Common myeloid progenitor, CD34-positive (primary cell): ENCODE results near the gene CDCA7L.
A peak's percentile ranks its signal among the peaks of the same experiment; 100 is the strongest.

ENCODE experiments used
- CTCF ChIA-PET: fragments of 350-600 bp; sonication (Branson Sonifier 250); formaldehyde crosslinking; loops from one replicate; lab custom pipeline; 2021; ENCODE audit warnings: antibody characterized with exemption; lab: Charles Lee
- POLR2A ChIA-PET: fragments of 350-600 bp; sonication (Branson Sonifier 250); formaldehyde crosslinking; loops from one replicate; lab custom pipeline; 2021; ENCODE audit warnings: antibody characterized with exemption; lab: Charles Lee
- DNase-seq, 3 donors: peaks; one replicate each; pipeline versions ENCODE4 v3.0.0 to v3.0.0-alpha.2; 2013
- H3K27ac ChIP-seq, 2 experiments: 1 replicate in 1 of 2; 2 replicates in 1 of 2; pipeline ENCODE4 v1.7.0; 2013; ENCODE audit warnings: inconsistent platforms in 2 of 2, low read length in 2 of 2, mild to moderate bottlenecking in 2 of 2, low read depth in 1 of 2, moderate library complexity in 1 of 2; ENCODE audit not compliant: severe bottlenecking in 2 of 2, insufficient read depth in 1 of 2, poor library complexity in 1 of 2
- H3K27me3 ChIP-seq, 5 experiments: replicated peaks in 2 of 5; 1 replicate in 3 of 5; 2 replicates in 2 of 5; pipeline versions ENCODE4 v1.6.1 to v1.7.0; 2013; ENCODE audit warnings: low read length in 4 of 5, mild to moderate bottlenecking in 2 of 5, moderate library complexity in 2 of 5, inconsistent platforms in 1 of 5; ENCODE audit not compliant: insufficient read depth in 5 of 5, control insufficient read depth in 4 of 5
- H3K36me3 ChIP-seq, 4 experiments: 1 replicate in 2 of 4; 2 replicates in 2 of 4; pipeline versions ENCODE4 v1.6.1 to v1.7.0; 2013; ENCODE audit warnings: low read length in 3 of 4, control low read depth in 1 of 4, mild to moderate bottlenecking in 1 of 4; ENCODE audit not compliant: control insufficient read depth in 4 of 4, insufficient read depth in 4 of 4
- H3K4me1 ChIP-seq, 4 experiments: 1 replicate in 3 of 4; 2 replicates in 1 of 4; pipeline versions ENCODE4 v1.6.1 to v1.7.1; 2013; ENCODE audit warnings: low read length in 3 of 4, mild to moderate bottlenecking in 3 of 4, control low read depth in 1 of 4, inconsistent platforms in 1 of 4, moderate library complexity in 1 of 4; ENCODE audit not compliant: control insufficient read depth in 4 of 4, insufficient read depth in 4 of 4; ENCODE audit errors: control extremely low read depth in 1 of 4
- H3K4me3 ChIP-seq, 7 experiments: 1 replicate in 4 of 7; 2 replicates in 3 of 7; pipeline versions ENCODE4 v1.5.1 to v1.7.0; 2013; ENCODE audit warnings: mild to moderate bottlenecking in 7 of 7, low read length in 6 of 7, moderate library complexity in 6 of 7, inconsistent platforms in 2 of 7, low read depth in 2 of 7, control low read depth in 1 of 7; ENCODE audit not compliant: insufficient read depth in 4 of 7, control insufficient read depth in 1 of 7; ENCODE audit errors: extremely low read depth in 1 of 7
- H3K9me3 ChIP-seq, 5 experiments: 1 replicate in 4 of 5; 2 replicates in 1 of 5; pipeline versions ENCODE4 v1.6.1 to v1.7.1; 2013; ENCODE audit warnings: low read length in 4 of 5, mild to moderate bottlenecking in 2 of 5, inconsistent platforms in 1 of 5, low read depth in 1 of 5, moderate library complexity in 1 of 5; ENCODE audit not compliant: control insufficient read depth in 4 of 5, insufficient read depth in 2 of 5; ENCODE audit errors: control extremely low read depth in 1 of 5
- WGBS: methylation state at CpG from one replicate; pipeline ENCODE4 v1.1.5; 2013; ENCODE audit not compliant: insufficient coverage; 5-methylcytosine and 5-hydroxymethylcytosine counted together

Gene CDCA7L

GRCh38 chr7:21912931-21913780 lies 32.5 kb downstream of the CDCA7L start:
- ChIA-PET POLR2A (no interaction called here), CTCF (interaction anchor here (0.8 to 1.5 kb wide), 2 partner anchors 11 to 32 kb away, joined by 3 to 4 read pairs; partner anchors contain the start of gene CDCA7L)
- Histone ChIP-seq H3K4me3 (no peak overlapping the region), H3K27me3 (no peaks in the 10 kb centered on the region), H3K27ac (peak overlapping the region in 1 of 2 experiments; percentile 32), H3K9me3 (no peaks in the 10 kb centered on the region), H3K4me1 (peaks cover 0 to 16% (median 11%) of the 10 kb centered on the region in 4 experiments), H3K36me3 (peaks cover 16 to 70% (median 55%) of the 10 kb centered on the region in 4 experiments)
- 21% methylated on average over 2 of the region's 8 CpGs for WGBS
- DNase-seq = peak in 2 of 3 donors; percentile 5 to 32

- ChIA-PET POLR2A (no interaction called here), CTCF (interaction anchor here (0.9 to 2.0 kb wide), 2 partner anchors 8 to 11 kb away, joined by 3 to 10 read pairs; no protein-coding TSS in a partner anchor)
- no peaks in the 10 kb centered on the region for H3K27me3 ChIP-seq
- no peak for DNase-seq
- peaks cover 0 to 16% (median 11%) of the 10 kb centered on the region in 4 experiments for H3K4me1 ChIP-seq
- peaks cover 16 to 78% (median 62%) of the 10 kb centered on the region in 4 experiments for H3K36me3 ChIP-seq
- no peak overlapping the region for H3K4me3 ChIP-seq
- H3K9me3 ChIP-seq = no peaks in the 10 kb centered on the region
- WGBS = 98% methylated on average over 7 of the region's 7 CpGs
- H3K27ac ChIP-seq = no peak overlapping the region
These were observed 33.4 kb downstream of the CDCA7L start for GRCh38 chr7:21912305-21912704.

GRCh38 chr7:21911341-21911875 lies 34.3 kb downstream of the CDCA7L start:
- 100% methylated on average over 3 of the region's 8 CpGs for WGBS
- Histone ChIP-seq H3K27ac (no peak overlapping the region), H3K36me3 (peaks cover 21 to 84% (median 67%) of the 10 kb centered on the region in 4 experiments), H3K4me1 (peaks cover 0 to 16% (median 11%) of the 10 kb centered on the region in 4 experiments), H3K27me3 (no peaks in the 10 kb centered on the region), H3K4me3 (no peak overlapping the region), H3K9me3 (no peaks in the 10 kb centered on the region)
- DNase-seq = no peak
- CTCF ChIA-PET = interaction anchor here (0.9 to 2.0 kb wide), 2 partner anchors 9 to 12 kb away, joined by 3 to 10 read pairs; no protein-coding TSS in a partner anchor
- POLR2A ChIA-PET = no interaction called here

- Histone ChIP-seq H3K9me3 (no peaks in the 10 kb centered on the region), H3K27ac (no peak overlapping the region), H3K4me3 (no peak overlapping the region), H3K36me3 (peaks cover 22 to 87% (median 71%) of the 10 kb centered on the region in 4 experiments), H3K27me3 (no peaks in the 10 kb centered on the region), H3K4me1 (peaks cover 0 to 16% (median 11%) of the 10 kb centered on the region in 4 experiments)
- no peak for DNase-seq
- CTCF ChIA-PET = no interaction called here
- POLR2A ChIA-PET = interaction anchor here (0.6 kb wide), 1 partner anchor 35 kb away, joined by 4 read pairs; the partner anchor contains the start of gene CDCA7L
- WGBS = 96% methylated on average over 4 of the region's 6 CpGs
These were observed 35.4 kb downstream of the CDCA7L start for GRCh38 chr7:21910253-21910652.

- ChIA-PET CTCF (no interaction called here), POLR2A (no interaction called here)
- Histone ChIP-seq H3K4me1 (peaks cover 0 to 14% (median 11%) of the 10 kb centered on the region in 4 experiments), H3K27me3 (no peaks in the 10 kb centered on the region), H3K4me3 (no peak overlapping the region), H3K36me3 (peaks cover 17 to 87% (median 71%) of the 10 kb centered on the region in 4 experiments), H3K27ac (no peak overlapping the region), H3K9me3 (no peaks in the 10 kb centered on the region)
- WGBS = 96% methylated on average over 5 of the region's 5 CpGs
- no peak for DNase-seq
These were observed 37.0 kb downstream of the CDCA7L start for GRCh38 chr7:21908746-21909145.

- no peaks in the 10 kb centered on the region for H3K9me3 ChIP-seq
- no peaks in the 10 kb centered on the region for H3K27me3 ChIP-seq
- ChIA-PET POLR2A (no interaction called here), CTCF (interaction anchor here (1.8 kb wide), 1 partner anchor 11 kb away, joined by 5 read pairs; no protein-coding TSS in a partner anchor)
- H3K4me3 ChIP-seq = no peak overlapping the region
- 97% methylated on average over 10 of the region's 14 CpGs for WGBS
- peaks cover 20 to 89% (median 70%) of the 10 kb centered on the region in 4 experiments for H3K36me3 ChIP-seq
- H3K27ac ChIP-seq = no peak overlapping the region
- peaks cover 8 to 12% (median 10%) of the 10 kb centered on the region in 4 experiments for H3K4me1 ChIP-seq
- no peak for DNase-seq
These were observed 42.5 kb downstream of the CDCA7L start for GRCh38 chr7:21903020-21903786.
